Testis (tissue), 2 donors: ENCODE data around the gene MYO1D.

Experiments
- POLR2A ChIP-seq: fragments of 450-650 bp; IDR thresholded peaks from one replicate; pipeline ENCODE4 v1.6.1; 2017; ENCODE audit warnings: antibody characterized with exemption, mild to moderate bottlenecking, moderate library complexity
- TF ChIP-seq, protein P1 (sequence below), 3 experiments: fragments of 450-650 bp in 2 of 3; fragments of 200-600 bp in 1 of 3; sonication (generic) in 1 of 3; IDR thresholded peaks; one replicate each; pipeline ENCODE4 v1.5.1; 2016 to 2019; ENCODE audit warnings: antibody characterized with exemption in 3 of 3, mild to moderate bottlenecking in 2 of 3, moderate library complexity in 1 of 3

DNA sequence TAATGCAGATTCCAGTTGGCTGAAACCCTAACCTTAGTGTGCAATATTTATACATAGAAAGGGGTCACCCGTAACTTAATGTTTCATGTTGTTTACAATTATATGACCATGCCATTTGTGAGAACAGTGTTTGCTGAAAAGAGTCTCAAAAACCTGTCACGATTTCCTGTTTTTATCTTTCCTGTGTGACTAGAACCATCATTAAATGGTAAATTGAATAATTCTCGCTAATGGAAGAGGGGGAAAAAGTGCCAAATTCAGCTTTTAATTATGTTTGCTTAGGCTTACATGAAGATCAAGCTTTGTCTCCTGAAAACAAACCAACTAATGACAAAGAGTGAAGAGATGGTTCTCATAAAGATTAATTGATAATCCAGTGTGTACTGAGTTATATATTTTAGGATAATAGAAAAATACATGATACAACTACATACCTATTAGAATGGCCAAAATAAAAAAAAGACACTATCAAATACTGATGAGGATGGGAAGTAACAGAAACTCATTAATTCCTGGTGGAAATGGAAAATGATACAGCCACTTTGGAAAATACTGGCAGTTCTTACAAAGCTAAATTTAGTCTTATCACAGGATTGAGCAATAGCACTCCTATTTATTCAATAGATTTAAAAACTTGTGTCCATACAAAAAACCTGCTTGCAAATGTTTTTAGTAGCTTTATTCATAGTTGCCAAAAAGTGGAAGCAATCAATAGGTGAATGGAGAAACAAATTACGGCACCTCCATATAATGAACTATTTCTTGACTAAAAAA, 248.5 kb downstream of the MYO1D start:
- no peak for TF ChIP-seq POLR2A
- TF ChIP-seq, protein P1, sequence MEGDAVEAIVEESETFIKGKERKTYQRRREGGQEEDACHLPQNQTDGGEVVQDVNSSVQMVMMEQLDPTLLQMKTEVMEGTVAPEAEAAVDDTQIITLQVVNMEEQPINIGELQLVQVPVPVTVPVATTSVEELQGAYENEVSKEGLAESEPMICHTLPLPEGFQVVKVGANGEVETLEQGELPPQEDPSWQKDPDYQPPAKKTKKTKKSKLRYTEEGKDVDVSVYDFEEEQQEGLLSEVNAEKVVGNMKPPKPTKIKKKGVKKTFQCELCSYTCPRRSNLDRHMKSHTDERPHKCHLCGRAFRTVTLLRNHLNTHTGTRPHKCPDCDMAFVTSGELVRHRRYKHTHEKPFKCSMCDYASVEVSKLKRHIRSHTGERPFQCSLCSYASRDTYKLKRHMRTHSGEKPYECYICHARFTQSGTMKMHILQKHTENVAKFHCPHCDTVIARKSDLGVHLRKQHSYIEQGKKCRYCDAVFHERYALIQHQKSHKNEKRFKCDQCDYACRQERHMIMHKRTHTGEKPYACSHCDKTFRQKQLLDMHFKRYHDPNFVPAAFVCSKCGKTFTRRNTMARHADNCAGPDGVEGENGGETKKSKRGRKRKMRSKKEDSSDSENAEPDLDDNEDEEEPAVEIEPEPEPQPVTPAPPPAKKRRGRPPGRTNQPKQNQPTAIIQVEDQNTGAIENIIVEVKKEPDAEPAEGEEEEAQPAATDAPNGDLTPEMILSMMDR (IDR thresholded peaks at IDR 0.05): no peak
